ENCODE data around the gene CRAMP1.

DNA sequence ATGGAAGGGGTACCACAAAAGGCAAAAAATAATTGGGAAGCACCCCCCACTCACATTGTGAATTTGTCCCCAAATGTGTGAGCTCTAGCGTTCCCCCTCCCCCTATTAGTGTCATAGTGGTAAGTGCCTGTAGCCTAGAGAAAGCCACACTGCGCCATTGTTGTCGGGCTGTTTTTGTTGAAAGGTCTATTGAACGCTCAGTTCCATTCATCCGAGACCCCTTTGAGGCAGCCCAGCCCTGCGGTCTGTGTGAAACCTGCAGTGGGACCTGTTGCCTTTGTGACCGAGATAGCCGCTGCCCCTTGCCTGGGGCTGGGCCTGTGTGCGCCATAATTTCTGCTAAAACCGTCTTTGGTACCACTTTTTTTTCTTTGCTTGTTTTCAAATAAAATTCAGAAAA is 68.9 kb downstream of the CRAMP1 start:
- TF ChIP-seq, protein P1, sequence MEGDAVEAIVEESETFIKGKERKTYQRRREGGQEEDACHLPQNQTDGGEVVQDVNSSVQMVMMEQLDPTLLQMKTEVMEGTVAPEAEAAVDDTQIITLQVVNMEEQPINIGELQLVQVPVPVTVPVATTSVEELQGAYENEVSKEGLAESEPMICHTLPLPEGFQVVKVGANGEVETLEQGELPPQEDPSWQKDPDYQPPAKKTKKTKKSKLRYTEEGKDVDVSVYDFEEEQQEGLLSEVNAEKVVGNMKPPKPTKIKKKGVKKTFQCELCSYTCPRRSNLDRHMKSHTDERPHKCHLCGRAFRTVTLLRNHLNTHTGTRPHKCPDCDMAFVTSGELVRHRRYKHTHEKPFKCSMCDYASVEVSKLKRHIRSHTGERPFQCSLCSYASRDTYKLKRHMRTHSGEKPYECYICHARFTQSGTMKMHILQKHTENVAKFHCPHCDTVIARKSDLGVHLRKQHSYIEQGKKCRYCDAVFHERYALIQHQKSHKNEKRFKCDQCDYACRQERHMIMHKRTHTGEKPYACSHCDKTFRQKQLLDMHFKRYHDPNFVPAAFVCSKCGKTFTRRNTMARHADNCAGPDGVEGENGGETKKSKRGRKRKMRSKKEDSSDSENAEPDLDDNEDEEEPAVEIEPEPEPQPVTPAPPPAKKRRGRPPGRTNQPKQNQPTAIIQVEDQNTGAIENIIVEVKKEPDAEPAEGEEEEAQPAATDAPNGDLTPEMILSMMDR (IDR thresholded peaks at IDR 0.05) = no peak
- no peak for TF ChIP-seq POLR2A (IDR thresholded peaks at IDR 0.05)
